ENCODE results near the gene MRPL49. TPM values are rescaled to one million over a fixed set of nuclear protein-coding genes. Genes with fewer than 3 reads are reported as not detected.
"Not testable (repeated sequence)": the region's sequence is repeated elsewhere in the genome, so short reads cannot be mapped to it uniquely, and the experiment has no call there.

The MRPL49 gene
- total and polyA plus RNA-seq, 9 donors: 47.1 to 106 (median 53.4) TPM

DNA sequence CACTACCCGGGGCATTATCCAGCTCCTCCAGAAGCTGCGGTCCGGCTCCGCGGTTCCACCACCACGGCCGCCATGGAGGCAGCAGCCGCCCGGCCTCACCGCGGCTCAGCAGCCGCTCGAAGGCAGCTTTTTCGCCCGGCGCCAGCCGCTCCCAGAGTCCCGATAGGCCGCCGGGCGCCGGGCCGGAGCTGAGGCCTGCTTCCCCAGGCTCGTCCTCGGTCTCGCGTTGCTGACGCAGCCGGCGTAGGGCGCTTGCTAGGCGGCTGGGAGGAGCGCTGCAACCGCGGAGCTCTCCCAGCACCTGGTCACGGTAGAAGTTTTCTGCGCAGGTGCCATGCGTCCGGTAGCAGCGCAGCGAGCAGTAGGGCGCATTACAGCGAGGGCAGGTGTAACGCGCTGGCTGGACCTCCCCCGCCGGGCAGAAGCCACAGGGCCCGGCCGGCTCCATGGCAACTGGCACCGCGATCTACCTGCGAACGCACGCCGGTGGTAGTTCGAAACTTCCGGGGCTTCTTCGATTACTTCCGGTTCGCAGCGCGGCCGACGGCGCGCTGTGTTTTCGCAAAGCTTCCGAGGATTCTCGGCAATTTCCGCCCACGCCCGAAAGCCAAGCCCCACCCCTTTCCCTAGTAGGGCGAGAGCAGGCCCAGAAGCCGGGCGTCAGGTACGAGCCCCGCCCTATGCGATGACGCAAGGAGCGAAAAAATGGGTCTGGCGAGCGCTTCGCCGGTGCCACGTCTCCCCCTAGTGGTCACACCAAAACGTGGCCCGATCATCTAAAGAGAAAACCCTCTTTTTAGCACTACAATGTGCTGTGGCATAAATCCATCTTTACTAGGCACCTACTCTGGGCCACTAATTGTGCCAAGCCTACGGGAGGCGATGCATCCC is 4.7 kb upstream of the MRPL49 start, which contains the start of gene ZNHIT2:
ZNHIT2 (minus strand) TSS at position 496 of the 891 bp plus-strand sequence; CDS start at position 448, 48 bp downstream.
- TF ChIP-seq EP300 (IDR thresholded peaks at IDR 0.05) (peak; percentile 13), CTCF (IDR thresholded peaks at IDR 0.05) (peak; percentile 95 to 99 (median 98)), POLR2A (IDR thresholded peaks at IDR 0.05) (peak; percentile 64)
- H3K4me1 ChIP-seq (ENCODE audit: insufficient read depth): peaks cover 9% of the 10 kb centered on the region
- H3K36me3 ChIP-seq: no peaks in the 10 kb centered on the region
- peak within 1 kb of the TSS; percentile 70 for H3K4me3 ChIP-seq
- H3K27ac ChIP-seq: peak within 1 kb of the TSS; percentile 27 to 70
- H3K9me3 ChIP-seq: no peaks in the 10 kb centered on the region
- no peaks in the 10 kb centered on the region for H3K27me3 ChIP-seq
- peak; percentile 99 to 100 (median 100) for DNase-seq
- 0 to 1% (median 0%) methylated on average over 79 to 89 of the region's 89 CpGs for WGBS, 3 donors
- intact Hi-C loops (cut with DNase I): loop anchor here in 3 of 4 donors (5.0 to 10.0 kb wide), 7 partner anchors 35 to 273 kb away; partner anchors contain the start of genes ARL2 (in 2 of the 3), ATG2A (in 1 of the 3), CAPN1 (in 1 of the 3) and CDC42BPG (in 1 of the 3)

DNA sequence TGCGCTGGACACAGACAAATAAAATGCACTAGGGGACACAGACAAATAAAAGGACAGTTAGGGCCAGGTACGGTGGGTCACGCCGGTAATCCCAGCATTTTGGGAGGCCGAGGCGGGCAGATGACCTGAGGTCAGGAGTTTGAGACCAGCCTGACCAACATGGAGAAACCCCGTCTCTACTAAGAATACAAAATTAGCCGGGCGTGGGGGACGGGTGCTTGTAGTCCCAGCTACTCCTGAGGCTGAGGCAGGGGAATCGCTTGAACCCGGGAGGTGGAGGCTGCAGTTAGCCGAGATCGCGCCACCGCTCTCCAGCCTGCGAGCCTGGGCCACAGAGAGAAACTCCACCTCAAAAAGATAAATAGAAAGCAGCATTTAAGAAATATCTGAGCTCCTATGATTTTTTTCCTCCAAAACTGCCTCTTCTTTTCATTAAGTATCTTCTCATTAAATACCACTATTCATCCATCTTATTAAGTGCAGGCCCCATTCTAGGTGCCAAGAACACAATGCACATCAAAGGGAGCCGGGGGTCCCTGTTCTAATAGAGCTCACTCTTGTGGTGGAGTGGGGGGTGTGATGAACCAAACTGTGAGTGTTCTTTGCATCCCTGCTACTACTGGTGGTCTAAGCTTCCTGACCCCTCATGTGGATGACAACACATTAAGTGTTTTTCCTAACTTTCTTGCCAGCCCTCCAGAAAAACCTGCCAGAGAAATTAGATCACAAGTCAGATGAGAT is 3.9 kb upstream of the MRPL49 start:
- no peak overlapping the region for H3K4me3 ChIP-seq
- TF ChIP-seq CTCF (IDR thresholded peaks at IDR 0.05) (no peak), POLR2A (IDR thresholded peaks at IDR 0.05) (peak; percentile 5), EP300 (IDR thresholded peaks at IDR 0.05) (no peak)
- 73 to 79% (median 78%) methylated on average over 18 of the region's 18 CpGs for WGBS, 3 donors
- H3K36me3 ChIP-seq: no peaks in the 10 kb centered on the region
- no peaks in the 10 kb centered on the region for H3K9me3 ChIP-seq
- no peaks in the 10 kb centered on the region for H3K27me3 ChIP-seq
- DNase-seq: peak in 1 of 5 donors; percentile 55
- intact Hi-C loops (cut with DNase I): loop anchor here in 3 of 4 donors (5.0 to 10.0 kb wide), 7 partner anchors 36 to 273 kb away; partner anchors contain the start of genes ARL2 (in 2 of the 3), ATG2A (in 1 of the 3), CAPN1 (in 1 of the 3) and CDC42BPG (in 1 of the 3)
- peaks cover 4% of the 10 kb centered on the region for H3K4me1 ChIP-seq (ENCODE audit: insufficient read depth)
- peak overlapping the region in 1 of 2 donors; percentile 35 for H3K27ac ChIP-seq

GRCh38 chr11:65118891-65119669 is 3.0 kb upstream of the MRPL49 start:
- intact Hi-C loops (cut with DNase I): loop anchor here in 3 of 4 donors (5.0 to 10.0 kb wide), 7 partner anchors 37 to 274 kb away; partner anchors contain the start of genes ARL2 (in 2 of the 3), ATG2A (in 1 of the 3), CAPN1 (in 1 of the 3) and CDC42BPG (in 1 of the 3)
- WGBS, 3 donors: 83 to 86% (median 83%) methylated on average over 18 of the region's 18 CpGs
- H3K27ac ChIP-seq; H3K27me3 ChIP-seq; H3K4me3 ChIP-seq; H3K36me3 ChIP-seq; H3K9me3 ChIP-seq; H3K4me1 ChIP-seq (ENCODE audit: insufficient read depth): not testable (repeated sequence)
- DNase-seq: peak in 3 of 5 donors; percentile 21 to 44 (median 26)

GRCh38 chr11:65119670-65119995 is 2.5 kb upstream of the MRPL49 start:
- DNase-seq: no peak
- H3K9me3 ChIP-seq: no peaks in the 10 kb centered on the region
- no peaks in the 10 kb centered on the region for H3K27me3 ChIP-seq
- no peak overlapping the region for H3K27ac ChIP-seq
- H3K36me3 ChIP-seq: no peaks in the 10 kb centered on the region
- TF ChIP-seq CTCF (IDR thresholded peaks at IDR 0.05): no peak
- no peak for TF ChIP-seq POLR2A (IDR thresholded peaks at IDR 0.05)
- TF ChIP-seq EP300 (IDR thresholded peaks at IDR 0.05): no peak
- intact Hi-C loops (cut with DNase I): loop anchor here in 3 of 4 donors (5.0 to 10.0 kb wide), 7 partner anchors 37 to 275 kb away; partner anchors contain the start of genes ARL2 (in 2 of the 3), ATG2A (in 1 of the 3), CAPN1 (in 1 of the 3) and CDC42BPG (in 1 of the 3)
- H3K4me1 ChIP-seq (ENCODE audit: insufficient read depth): peaks cover 2% of the 10 kb centered on the region
- H3K4me3 ChIP-seq: no peak overlapping the region

All from ovary (tissue), 9 donors.